Neural cell (in vitro differentiated cells): ENCODE data around the gene IBA57. TPM values are rescaled to one million over a fixed set of nuclear protein-coding genes. Genes with fewer than 3 reads are reported as not detected.

Source experiments
- polyA plus RNA-seq: library from polyadenylated mRNA; depleted of rRNA; stranded (reverse); fragments of >200 nt; gene quantifications from 2 replicates; pipeline ENCODE4 v1.2.3, GENCODE V29; 2014
- small RNA-seq, 3 experiments: library from RNA; depleted of rRNA; stranded (forward); fragments of <200 nt; gene quantifications; one replicate each; pipeline ENCODE3, GENCODE V24; 2012

The IBA57 gene
- polyA plus RNA-seq, 1 donor from 2014 or later, result 5.5 TPM

Small RNA genes lying within 50 kb of the gene (small RNA-seq; reads per million reads assigned to genes)
- gene AL359510.1, result 0 reads per million in 3 experiments

Other genes with a start within 250 kb of the IBA57 start
- gene WNT9A, start 217.9 kb upstream of the IBA57 start, polyA plus RNA-seq, result 0.57 and 1.4 TPM in 2 replicates
- gene WNT3A, start 158.8 kb upstream of the IBA57 start, polyA plus RNA-seq, result 0.14 TPM in 1 of 2 replicates, not detected in the other
- 168 and 202 TPM in 2 replicates for gene ARF1, start 83.1 kb upstream of the IBA57 start, polyA plus RNA-seq
- 32.8 and 37.5 TPM in 2 replicates for gene C1orf35, start 62.5 kb upstream of the IBA57 start, polyA plus RNA-seq
- 168 and 178 TPM in 2 replicates for gene MRPL55, start 56.5 kb upstream of the IBA57 start, polyA plus RNA-seq
- 502 and 527 TPM in 2 replicates for gene GUK1, start 25.5 kb upstream of the IBA57 start, polyA plus RNA-seq
- 1.7 and 2.3 TPM in 2 replicates for gene GJC2, start 15.9 kb upstream of the IBA57 start, polyA plus RNA-seq
- gene OBSCN, start 42.2 kb downstream of the IBA57 start, polyA plus RNA-seq, result 7.2 and 10.2 TPM in 2 replicates
- 25.1 and 28.5 TPM in 2 replicates for gene TRIM11, start 241.0 kb downstream of the IBA57 start, polyA plus RNA-seq